Measurements from ENCODE around the gene SPHK2.
"Not testable (repeated sequence)": the region's sequence is repeated elsewhere in the genome, so short reads cannot be mapped to it uniquely, and the experiment has no call there.

Gene SPHK2

DNA sequence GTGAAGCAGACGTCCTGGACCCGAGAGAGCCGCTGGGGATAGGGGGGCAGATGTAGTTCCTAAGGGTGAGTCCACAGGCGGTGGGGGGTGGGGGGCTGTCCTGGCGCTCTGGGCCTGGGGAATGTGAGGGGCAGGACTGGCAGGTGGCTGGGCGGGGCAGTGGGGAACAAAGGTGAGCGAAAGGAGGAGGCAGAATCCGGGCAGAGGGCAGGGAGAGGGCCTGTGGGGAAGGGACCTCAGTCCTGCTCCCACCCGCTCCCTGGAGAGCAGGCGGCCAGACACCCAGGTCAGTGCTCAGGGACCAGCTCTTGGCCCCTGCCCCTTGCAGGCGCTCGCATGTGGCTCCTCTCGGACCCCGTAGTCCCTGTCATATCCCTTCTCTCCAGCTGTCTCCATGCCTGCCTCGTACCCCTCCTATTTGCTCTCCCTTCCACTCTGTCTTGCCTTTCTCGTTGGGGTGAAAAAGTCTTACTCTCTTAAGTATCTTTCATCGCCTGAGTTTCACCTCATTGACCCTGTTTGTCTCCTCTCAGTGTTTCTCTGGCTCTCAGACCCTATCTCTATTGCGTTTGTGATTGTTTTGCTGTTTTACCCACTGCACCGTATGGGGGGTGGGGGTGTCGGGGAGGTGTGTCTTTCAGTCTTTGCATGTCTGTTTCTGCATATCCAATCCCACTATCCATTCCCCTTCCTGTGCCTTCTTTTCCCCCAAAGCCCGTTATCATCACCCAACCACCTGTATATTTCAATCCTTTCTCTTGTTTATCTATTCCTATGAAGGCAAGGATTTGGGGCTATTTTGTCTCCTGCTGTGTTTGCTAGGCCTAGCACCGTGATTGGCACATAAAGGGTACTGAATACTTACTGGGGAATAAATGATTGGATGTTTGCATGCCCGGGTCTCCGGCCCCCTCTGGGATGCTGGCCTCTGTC is 5.8 kb downstream of the SPHK2 start:
- no peak for DNase-seq

DNA sequence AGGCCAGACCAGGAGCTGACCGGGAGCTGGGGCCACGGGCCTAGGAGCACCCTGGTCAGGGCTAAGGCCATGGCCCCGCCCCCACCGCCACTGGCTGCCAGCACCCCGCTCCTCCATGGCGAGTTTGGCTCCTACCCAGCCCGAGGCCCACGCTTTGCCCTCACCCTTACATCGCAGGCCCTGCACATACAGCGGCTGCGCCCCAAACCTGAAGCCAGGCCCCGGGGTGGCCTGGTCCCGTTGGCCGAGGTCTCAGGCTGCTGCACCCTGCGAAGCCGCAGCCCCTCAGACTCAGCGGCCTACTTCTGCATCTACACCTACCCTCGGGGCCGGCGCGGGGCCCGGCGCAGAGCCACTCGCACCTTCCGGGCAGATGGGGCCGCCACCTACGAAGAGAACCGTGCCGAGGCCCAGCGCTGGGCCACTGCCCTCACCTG is 6.6 kb downstream of the SPHK2 start:
- no peak for DNase-seq

DNA sequence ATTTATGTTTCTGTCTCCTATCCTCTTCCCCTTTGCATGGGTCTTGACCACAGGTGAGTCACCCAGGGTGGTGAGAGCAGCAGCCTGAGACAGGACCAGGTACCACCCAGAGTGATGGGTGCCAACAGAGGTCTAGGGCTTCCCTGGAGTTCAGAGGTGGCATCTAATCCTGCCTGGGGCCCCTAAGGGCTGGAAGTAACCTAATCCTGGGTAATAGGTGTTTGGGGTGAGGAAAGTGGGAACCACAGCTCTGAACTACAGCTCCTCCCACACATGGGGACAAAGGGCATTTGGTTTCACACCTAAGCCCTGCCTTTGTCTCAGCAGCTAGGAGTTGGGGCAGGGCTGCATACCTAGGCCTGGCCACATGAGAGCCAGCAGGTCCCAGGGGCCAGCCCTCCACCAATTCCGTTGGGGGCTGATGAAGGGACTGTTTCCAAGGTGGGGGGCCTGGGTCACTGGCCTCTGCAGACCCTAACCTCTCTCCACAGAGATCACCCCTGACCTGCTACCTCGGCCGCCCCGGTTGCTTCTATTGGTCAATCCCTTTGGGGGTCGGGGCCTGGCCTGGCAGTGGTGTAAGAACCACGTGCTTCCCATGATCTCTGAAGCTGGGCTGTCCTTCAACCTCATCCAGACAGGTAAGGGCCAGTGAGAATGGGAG is 8.0 kb downstream of the SPHK2 start:
- no peak for DNase-seq

DNA sequence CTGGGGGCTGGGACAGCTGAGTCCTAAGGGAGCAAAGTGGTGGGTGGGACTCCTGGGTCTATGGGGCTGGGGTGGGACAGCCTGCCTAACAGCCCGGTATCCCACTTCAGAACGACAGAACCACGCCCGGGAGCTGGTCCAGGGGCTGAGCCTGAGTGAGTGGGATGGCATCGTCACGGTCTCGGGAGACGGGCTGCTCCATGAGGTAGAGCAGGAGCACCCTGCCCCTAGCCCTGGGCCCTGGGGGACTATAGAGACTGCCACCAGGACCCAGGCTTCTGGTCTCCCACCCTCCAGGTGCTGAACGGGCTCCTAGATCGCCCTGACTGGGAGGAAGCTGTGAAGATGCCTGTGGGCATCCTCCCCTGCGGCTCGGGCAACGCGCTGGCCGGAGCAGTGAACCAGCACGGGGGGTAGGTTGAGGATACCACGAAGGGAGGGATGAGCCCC is 8.6 kb downstream of the SPHK2 start:
- no peak for DNase-seq

DNA sequence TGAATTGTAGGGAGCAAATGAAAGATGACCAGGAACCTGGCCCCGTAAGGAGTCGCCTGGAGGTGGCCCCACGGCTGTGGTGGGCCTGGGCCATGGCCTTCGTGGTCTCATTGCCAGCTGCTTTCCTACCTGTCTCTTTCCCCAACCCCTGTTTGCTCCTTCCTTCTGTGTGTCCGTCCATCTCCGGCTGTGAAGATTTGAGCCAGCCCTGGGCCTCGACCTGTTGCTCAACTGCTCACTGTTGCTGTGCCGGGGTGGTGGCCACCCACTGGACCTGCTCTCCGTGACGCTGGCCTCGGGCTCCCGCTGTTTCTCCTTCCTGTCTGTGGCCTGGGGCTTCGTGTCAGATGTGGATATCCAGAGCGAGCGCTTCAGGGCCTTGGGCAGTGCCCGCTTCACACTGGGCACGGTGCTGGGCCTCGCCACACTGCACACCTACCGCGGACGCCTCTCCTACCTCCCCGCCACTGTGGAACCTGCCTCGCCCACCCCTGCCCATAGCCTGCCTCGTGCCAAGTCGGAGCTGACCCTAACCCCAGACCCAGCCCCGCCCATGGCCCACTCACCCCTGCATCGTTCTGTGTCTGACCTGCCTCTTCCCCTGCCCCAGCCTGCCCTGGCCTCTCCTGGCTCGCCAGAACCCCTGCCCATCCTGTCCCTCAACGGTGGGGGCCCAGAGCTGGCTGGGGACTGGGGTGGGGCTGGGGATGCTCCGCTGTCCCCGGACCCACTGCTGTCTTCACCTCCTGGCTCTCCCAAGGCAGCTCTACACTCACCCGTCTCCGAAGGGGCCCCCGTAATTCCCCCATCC is 9.4 kb downstream of the SPHK2 start:
- no peak for DNase-seq

DNA sequence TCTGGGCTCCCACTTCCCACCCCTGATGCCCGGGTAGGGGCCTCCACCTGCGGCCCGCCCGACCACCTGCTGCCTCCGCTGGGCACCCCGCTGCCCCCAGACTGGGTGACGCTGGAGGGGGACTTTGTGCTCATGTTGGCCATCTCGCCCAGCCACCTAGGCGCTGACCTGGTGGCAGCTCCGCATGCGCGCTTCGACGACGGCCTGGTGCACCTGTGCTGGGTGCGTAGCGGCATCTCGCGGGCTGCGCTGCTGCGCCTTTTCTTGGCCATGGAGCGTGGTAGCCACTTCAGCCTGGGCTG is 9.9 kb downstream of the SPHK2 start:
- no peak for DNase-seq

DNA sequence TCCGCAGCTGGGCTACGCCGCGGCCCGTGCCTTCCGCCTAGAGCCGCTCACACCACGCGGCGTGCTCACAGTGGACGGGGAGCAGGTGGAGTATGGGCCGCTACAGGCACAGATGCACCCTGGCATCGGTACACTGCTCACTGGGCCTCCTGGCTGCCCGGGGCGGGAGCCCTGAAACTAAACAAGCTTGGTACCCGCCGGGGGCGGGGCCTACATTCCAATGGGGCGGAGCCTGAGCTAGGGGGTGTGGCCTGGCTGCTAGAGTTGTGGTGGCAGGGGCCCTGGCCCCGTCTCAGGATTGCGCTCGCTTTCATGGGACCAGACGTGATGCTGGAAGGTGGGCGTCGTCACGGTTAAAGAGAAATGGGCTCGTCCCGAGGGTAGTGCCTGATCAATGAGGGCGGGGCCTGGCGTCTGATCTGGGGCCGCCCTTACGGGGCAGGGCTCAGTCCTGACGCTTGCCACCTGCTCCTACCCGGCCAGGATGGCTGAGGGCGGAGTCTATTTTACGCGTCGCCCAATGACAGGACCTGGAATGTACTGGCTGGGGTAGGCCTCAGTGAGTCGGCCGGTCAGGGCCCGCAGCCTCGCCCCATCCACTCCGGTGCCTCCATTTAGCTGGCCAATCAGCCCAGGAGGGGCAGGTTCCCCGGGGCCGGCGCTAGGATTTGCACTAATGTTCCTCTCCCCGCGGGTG is 10.4 kb downstream of the SPHK2 start:
- DNase-seq: no peak

DNA sequence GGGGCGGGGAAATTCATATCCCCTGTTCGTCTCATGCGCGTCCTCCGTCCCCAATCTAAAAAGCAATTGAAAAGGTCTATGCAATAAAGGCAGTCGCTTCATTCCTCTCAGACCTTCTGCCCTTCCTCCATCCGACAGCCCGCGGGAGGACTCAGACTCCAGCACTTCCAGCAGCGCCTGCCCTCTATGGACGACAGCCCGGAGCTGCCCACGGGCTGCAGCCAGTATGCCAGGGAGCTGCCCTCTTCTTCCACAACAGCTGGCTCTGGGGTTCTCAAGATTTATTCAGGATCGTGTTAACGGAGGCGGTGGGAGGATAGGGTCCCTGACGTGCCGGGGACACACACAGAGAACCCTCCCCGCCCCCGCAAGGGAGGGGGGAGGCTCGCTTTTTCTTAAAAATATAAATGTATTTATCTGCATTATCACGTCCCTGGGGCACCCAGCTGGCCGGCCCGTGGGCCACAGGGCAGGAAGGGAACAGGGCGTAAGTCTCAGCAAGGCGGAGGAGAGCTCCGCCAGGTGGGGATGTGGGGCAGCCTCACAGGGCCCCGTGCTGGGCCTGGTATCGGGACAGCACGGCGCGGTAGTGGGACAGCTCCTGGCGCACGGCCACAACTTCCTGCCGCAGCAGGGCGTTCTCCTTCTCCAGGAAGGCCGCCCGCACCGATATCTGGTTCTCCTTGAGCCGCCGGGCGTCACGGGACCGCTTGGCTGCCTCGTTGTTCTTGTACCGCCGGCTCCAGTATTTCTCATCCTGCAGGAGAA is 11.2 kb downstream of the SPHK2 start:
- no peak for DNase-seq

DNA sequence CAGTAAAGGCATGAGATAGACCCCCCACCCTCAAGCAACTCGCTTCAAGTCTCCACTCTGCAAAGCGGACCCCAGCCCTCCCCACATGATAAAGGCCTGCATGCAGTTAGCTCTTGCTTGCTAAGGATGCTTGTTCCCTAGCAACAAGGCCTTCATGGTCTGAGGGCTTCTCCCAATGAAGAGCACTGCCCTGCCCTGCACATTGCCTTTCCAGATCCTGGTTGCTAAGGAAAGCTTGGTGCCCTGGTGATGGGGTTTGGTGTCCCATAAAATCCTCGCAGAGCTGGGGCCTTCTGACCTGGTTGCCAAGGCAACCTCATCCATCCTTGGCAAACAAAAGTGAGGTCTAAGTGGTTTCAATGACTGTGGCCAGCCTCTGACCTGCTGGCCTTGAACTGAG is 11.9 kb downstream of the SPHK2 start:
- no peak for DNase-seq

DNA sequence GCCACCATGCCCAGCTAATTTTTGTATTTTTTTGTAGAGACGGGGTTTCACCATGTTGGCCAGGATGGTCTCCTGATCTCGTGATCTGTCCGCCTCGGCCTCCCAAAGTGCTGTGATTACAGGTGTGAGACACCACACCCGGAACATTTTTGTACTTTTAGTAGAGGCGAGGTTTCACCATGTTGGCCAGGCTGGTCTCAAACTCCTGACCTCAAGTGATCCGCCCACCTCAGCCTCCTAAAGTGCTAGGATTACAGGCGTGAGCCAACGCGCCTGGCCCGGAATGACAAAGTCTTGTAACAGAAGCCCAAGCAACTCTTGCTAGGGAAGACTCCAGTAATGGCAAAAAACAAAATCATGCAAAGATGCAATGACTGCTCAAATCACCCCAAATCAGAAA is 13.0 kb downstream of the SPHK2 start:
- not testable (repeated sequence) for DNase-seq

DNA sequence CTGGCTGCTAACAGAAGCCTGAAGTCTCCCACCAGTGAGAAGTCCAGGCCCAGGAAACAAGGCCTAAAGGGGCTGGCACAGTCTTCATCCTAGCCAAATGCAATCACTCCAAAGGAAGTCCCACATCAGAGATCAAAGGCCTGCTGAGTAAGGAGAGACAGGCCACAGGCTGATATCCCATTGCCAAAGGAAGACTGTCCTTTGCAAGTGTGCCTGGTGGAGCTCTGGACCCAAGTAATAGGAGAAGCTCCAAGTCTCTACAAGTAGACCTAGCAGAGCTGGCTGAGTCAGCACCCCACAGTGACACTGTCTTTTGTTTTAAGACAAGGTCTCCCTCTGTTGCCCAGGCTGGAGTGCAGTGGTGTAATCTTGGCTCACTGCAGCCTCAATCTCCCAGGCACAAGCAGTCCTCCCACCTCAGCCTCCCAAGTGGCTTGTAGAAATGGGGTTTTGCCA is 13.4 kb downstream of the SPHK2 start:
- no peak for DNase-seq

DNA sequence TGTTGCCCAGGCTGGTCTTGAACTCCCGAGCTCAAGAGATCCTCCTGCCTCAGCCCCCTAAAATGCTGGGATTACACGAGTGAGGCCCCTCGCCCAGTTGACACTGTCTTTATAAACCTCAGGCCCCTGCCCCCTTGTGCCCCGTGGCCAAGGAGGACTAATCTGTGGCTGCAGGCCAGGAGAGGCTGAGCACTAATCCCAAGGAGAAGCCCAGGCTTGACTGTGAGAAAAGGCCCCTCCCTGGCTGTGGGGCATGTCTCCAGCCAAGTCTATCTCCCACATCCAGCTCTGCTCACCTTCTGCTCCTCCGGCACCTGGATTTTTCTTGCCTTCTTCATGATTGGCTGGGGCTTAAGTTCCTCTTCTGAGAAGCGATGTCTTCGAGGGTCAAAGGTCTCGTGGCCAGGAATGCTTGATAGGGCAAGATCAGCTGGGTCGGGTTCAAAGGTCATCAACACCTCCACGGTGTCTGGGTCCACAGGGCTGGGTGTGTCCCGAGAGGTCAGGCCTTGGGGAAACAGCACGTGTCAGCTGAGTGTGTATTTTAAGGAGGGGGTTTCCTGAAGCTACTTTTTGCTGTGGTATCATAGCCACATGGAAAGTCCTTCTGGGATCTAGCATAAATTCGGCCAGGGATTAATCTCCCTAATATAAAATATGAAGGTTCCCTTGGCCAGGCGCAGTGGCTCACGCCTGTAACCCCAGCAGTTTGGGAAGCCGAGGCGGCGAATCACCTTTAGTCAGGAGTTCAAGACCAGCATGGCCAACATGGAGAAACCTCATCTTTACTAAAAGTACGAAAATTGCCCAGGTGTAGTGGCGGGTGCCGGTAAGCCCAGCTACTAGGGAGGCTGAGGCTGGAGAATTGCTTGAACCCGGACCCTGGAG is 14.1 kb downstream of the SPHK2 start:
- no peak for DNase-seq

DNA sequence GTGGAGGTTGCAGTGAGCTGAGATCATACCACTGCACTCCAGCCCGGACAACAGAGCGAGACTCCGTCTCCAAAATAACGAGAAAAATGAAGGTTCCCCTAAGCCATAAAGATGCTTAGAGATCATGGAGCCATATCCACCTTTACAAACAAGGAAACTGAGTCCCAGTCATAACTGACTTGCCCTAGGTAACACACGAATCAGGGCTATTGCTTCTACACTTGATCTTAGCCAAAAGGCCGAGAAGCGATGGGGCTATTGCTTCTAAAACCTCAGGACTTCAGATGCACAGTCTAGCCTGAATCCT is 14.7 kb downstream of the SPHK2 start:
- no peak for DNase-seq

DNA sequence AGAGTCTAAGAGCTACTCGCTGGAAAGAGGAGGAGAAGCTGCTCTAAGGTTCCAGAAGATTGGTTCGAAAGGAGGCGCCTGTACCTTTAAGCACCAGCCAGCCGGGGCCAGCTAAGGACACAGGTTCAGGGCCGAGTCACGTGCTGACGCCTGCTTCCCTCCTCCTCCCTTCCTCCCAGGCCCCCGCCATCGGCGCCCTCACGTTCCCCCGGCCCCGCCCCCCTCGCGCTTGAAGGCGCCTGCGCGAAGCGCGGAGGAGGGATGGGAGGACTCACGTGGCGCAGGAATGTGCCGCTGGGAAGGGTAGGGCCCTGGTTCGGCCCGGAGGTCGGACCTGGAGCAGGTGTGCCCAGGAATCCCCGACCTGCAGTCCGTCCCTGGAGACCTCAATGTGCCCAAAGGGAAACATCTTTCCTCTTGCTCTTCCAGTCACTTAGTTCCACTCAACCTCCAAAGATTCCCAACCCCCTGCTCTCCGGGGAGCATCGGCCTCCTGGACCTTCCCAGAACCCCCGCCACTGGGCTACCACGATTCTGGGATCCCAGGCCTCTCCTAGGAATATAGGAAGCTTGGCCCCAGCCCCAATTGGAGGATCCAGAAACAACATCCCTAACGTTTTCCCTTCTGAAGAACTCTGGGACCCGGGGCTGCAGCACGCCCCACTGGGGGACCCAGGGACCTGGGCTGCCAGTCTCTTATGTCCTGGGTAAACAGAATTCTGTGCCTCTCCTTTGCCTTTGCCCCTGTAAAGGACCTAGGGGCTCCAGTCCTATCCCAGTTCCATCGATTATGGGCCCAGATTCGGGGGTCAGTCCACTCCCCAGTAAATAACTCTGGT is 15.3 kb downstream of the SPHK2 start:
- peak; percentile 93 for DNase-seq

DNA sequence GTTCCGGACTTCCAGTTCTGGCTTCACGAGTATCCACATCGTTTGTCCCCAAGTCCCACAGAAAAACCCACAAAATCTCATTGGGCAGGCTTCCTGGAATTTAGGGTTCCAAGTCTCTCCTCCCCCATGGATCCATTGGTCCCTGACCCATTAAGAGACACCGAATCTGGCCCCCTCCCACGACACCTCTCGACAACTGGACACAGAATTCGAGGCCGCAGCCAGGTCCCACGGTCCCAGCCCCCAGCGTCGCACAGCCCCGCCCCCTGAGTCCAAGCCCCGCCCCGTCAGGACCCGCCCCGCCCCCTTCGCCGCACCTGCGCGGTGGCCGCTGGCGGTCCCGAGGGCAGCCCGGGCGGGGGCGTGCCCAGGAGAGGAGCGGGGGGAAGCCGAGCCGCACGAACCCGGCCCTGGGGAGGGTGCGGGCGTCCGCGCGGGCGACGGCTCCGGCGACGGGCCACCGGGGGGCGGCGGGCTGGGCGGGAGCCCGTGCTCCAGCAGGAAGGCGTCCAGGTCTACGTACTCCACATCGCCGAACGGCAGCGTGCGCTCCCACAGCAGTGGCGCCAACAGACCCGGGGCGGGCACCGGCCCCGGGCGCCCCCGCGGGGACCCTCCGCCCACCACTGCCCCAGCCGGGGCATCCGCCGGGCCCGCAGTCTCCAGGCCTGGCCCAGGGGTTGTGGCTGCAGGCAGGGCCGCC is 16.1 kb downstream of the SPHK2 start:
- DNase-seq: no peak

DNA sequence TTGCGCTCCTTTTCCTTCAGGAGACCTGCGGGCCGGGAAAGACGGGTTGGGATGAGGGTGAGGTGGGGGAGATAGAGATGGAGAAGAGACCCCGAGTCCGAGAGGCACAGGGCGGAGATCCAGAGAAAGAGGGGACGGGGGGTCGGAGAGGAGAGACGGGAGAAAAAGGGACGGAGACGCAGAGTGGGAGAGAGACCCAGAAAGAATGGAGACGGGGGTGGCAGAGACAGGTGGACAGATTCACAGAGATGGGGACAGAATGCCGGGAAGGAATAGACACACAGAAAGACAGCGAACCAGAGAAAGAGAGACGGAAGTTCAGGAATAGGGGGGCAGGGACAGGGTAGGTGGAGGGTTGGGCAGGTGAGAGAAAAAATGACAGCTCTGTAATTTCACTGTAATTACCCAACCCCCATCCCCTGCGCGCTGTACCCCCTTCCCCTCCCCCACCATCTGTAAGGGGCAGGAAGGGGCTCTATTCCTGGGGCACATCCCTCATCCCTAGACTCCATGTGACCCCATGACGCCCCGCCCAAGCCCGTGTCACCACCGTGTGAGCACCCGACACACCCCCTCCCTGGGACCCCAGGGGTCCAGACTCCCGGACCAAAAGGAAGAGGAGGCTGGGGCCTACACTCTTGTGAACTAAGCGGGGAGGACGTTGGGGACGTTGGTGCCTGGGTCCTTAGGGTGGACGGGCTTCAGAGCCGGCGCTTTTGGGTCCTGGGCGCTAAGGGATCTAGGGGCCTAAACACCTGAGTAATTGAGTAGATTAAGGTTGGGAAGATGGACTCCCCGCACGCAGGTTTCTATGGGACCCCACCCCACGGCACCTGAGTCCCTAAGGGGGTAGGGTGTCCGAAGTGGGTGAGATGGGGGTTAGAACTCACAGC is 16.9 kb downstream of the SPHK2 start:
- no peak for DNase-seq

DNA sequence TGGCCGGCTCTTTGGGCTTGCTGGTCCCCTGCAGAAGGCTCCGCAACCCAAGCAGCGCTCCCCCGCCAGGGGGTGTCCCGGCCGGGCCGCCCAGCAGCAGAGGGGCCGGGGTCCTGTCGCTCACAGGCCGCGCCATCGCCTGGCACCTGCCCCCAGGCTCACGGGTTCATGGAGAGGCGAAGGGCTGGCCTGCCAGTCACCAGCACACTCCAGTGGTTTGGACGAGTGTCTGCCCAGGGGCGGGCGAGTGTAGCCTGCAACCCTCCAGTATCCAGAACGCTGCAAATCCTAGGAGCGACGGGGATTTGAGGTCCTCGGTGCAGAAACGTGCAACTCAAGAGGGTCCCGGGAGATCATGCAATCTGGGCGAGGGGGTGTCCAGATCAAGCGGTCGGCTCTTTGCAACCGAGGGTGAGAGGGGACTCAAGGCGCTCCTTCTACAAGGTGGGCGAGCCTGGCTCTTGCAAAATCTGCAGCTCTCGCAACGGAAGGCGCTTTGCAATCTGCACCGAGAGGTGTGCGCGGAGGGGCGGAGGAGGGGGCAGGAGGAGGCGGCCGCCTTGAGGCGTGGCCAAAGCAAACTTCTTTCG is 17.6 kb downstream of the SPHK2 start, which contains the start of gene DBP:
DBP (minus strand) TSS at position 521 of the 590 bp plus-strand sequence; CDS start at position 136, 385 bp downstream.
- no peak for DNase-seq

DNA sequence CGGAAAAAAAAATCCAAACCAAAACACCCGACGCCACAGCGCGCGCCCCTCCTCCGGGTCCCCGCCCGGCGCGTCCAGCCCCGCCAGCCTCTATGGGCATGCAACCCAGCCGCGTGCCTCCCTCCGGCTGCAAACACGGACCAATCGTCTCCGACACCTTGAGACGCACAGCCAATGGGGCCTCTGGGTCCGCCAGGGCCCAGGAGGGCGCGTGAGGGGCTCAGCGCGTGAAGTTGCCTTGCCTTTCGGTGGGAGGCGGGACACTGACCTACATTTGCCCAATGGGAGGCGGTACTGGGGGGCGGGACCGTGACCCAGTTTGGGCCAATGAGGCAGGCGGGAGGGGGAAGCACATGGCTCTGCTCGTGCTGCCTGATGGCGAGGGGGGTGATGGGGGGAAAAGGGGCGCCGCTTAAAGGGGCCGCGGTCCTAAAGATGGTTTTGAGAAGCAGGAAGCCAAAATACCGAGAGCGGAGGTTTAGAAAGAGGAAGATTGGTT is 18.2 kb downstream of the SPHK2 start:
- peak; percentile 100 for DNase-seq
